ENCODE data around the gene CACNA2D3.

Gene CACNA2D3

DNA sequence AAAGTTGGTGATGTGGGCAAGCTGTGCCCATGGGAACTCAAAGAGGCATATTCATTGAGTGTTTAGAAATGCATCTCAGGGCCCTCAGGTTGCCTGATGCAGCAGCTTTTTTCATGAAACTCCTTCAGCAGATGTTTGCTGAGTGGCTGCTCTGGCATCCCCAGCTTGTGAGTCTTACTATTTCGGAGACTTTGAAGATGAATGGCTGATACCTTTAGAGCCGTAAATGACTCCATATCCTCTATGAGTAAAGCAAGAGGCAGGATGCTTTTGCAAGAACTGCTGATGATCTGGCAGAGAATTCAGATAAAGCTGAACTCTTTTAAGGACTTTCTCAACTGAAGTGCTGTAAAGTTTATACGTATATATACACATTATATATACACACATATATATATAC lies 384.3 kb downstream of the CACNA2D3 start:
- H3K4me3 ChIP-seq (ENCODE audit: low read length in 2 of 2): no peak overlapping the region
- H3K27ac ChIP-seq (ENCODE audit: low read depth in 2 of 2, low read length in 2 of 2): no peak overlapping the region
- H3K9me3 ChIP-seq (ENCODE audit: control insufficient read depth in 2 of 2, low read length in 2 of 2): no peaks in the 10 kb centered on the region
- no peaks in the 10 kb centered on the region for H3K27me3 ChIP-seq (ENCODE audit: control insufficient read depth in 2 of 2, insufficient read depth in 2 of 2, low read length in 2 of 2)
- H3K9ac ChIP-seq (ENCODE audit: low read depth in 1 of 2, low read length in 2 of 2): no peak overlapping the region
- no peaks in the 10 kb centered on the region for H3K4me1 ChIP-seq (ENCODE audit: control insufficient read depth in 2 of 2, insufficient read depth in 2 of 2, low read length in 2 of 2)
- no peaks in the 10 kb centered on the region for H3K36me3 ChIP-seq (ENCODE audit: control insufficient read depth in 2 of 2, insufficient read depth in 2 of 2, low read length in 2 of 2)

GRCh38 chr3:54507876-54508460 lies 385.6 kb downstream of the CACNA2D3 start:
- Histone ChIP-seq H3K36me3 (ENCODE audit: control insufficient read depth in 2 of 2, insufficient read depth in 2 of 2, low read length in 2 of 2) (no peaks in the 10 kb centered on the region), H3K4me1 (ENCODE audit: control insufficient read depth in 2 of 2, insufficient read depth in 2 of 2, low read length in 2 of 2) (no peaks in the 10 kb centered on the region), H3K9me3 (ENCODE audit: control insufficient read depth in 2 of 2, low read length in 2 of 2) (no peaks in the 10 kb centered on the region), H3K27ac (ENCODE audit: low read depth in 2 of 2, low read length in 2 of 2) (no peak overlapping the region), H3K4me3 (ENCODE audit: low read length in 2 of 2) (no peak overlapping the region), H3K27me3 (ENCODE audit: control insufficient read depth in 2 of 2, insufficient read depth in 2 of 2, low read length in 2 of 2) (no peaks in the 10 kb centered on the region), H3K9ac (ENCODE audit: low read depth in 1 of 2, low read length in 2 of 2) (no peak overlapping the region)

DNA sequence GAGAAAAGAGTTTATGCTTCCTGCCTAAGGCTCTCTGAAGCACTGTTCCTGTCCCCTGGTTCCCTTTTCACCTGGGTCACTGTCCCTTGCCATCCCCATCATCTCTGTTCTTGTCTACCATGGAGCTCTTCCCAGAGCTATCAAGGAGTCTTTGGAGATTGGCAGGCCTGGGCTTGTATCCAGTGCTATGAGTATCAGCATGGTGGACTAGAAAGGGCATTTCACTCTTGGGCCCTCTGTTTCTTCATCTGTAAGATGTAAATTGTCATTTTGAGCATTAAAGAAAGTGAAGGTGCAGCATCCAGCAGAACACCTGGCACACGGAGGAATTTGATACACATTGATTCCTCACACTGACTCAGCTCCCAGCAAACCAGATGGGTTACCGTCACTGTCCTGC lies 388.2 kb downstream of the CACNA2D3 start:
- H3K4me3 ChIP-seq (ENCODE audit: low read length in 2 of 2): no peak overlapping the region
- H3K9me3 ChIP-seq (ENCODE audit: control insufficient read depth in 2 of 2, low read length in 2 of 2): no peaks in the 10 kb centered on the region
- no peak overlapping the region for H3K9ac ChIP-seq (ENCODE audit: low read depth in 1 of 2, low read length in 2 of 2)
- no peak overlapping the region for H3K27ac ChIP-seq (ENCODE audit: low read depth in 2 of 2, low read length in 2 of 2)
- H3K4me1 ChIP-seq (ENCODE audit: control insufficient read depth in 2 of 2, insufficient read depth in 2 of 2, low read length in 2 of 2): no peaks in the 10 kb centered on the region
- H3K36me3 ChIP-seq (ENCODE audit: control insufficient read depth in 2 of 2, insufficient read depth in 2 of 2, low read length in 2 of 2): no peaks in the 10 kb centered on the region
- H3K27me3 ChIP-seq (ENCODE audit: control insufficient read depth in 2 of 2, insufficient read depth in 2 of 2, low read length in 2 of 2): no peaks in the 10 kb centered on the region

GRCh38 chr3:54511766-54512365 lies 389.5 kb downstream of the CACNA2D3 start:
- Histone ChIP-seq H3K4me3 (ENCODE audit: low read length in 2 of 2) (no peak overlapping the region), H3K9ac (ENCODE audit: low read depth in 1 of 2, low read length in 2 of 2) (no peak overlapping the region), H3K9me3 (ENCODE audit: control insufficient read depth in 2 of 2, low read length in 2 of 2) (no peaks in the 10 kb centered on the region), H3K27me3 (ENCODE audit: control insufficient read depth in 2 of 2, insufficient read depth in 2 of 2, low read length in 2 of 2) (no peaks in the 10 kb centered on the region), H3K4me1 (ENCODE audit: control insufficient read depth in 2 of 2, insufficient read depth in 2 of 2, low read length in 2 of 2) (no peaks in the 10 kb centered on the region), H3K27ac (ENCODE audit: low read depth in 2 of 2, low read length in 2 of 2) (no peak overlapping the region), H3K36me3 (ENCODE audit: control insufficient read depth in 2 of 2, insufficient read depth in 2 of 2, low read length in 2 of 2) (no peaks in the 10 kb centered on the region)

DNA sequence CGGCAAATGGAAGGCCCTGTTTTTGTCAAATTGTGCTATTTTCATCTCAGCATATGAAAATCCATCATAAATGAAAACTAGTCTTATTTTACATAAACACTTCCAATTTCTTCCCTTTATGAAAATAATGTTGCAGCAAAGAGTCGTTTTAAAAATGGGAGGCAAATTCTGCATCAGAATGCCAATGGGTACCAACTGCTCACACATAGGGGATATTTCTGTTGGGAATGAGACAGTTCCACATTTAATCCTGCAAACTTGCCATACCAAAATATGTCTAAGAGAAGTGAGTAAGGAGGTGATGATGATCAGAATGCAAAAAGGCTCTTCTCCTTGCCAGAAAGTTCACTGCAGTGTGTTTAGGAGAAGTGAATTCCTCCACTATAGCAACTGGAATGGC lies 391.7 kb downstream of the CACNA2D3 start:
- Histone ChIP-seq H3K4me3 (ENCODE audit: low read length in 2 of 2) (no peak overlapping the region), H3K36me3 (ENCODE audit: control insufficient read depth in 2 of 2, insufficient read depth in 2 of 2, low read length in 2 of 2) (no peaks in the 10 kb centered on the region), H3K27ac (ENCODE audit: low read depth in 2 of 2, low read length in 2 of 2) (no peak overlapping the region), H3K9me3 (ENCODE audit: control insufficient read depth in 2 of 2, low read length in 2 of 2) (no peaks in the 10 kb centered on the region), H3K4me1 (ENCODE audit: control insufficient read depth in 2 of 2, insufficient read depth in 2 of 2, low read length in 2 of 2) (no peaks in the 10 kb centered on the region), H3K9ac (ENCODE audit: low read depth in 1 of 2, low read length in 2 of 2) (no peak overlapping the region), H3K27me3 (ENCODE audit: control insufficient read depth in 2 of 2, insufficient read depth in 2 of 2, low read length in 2 of 2) (no peaks in the 10 kb centered on the region)

DNA sequence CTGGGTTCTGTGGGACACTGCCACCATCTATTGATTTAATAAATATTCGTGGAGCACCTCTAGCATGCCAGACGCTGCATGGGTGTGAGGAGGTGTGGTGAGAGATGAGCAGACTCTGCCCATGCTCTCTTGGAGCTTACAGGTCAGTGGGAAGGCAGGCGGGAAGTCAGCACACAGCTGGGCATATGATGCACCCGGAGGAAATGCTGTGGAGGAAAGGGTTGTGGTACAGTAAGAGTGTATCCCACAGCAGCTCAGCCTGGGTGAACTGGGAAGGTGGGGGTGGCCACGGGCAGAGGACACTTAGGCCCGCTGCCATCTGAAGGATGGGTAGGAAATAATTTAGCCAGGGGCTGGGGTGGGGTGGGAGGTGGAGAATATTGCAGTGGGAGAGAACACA lies 392.1 kb downstream of the CACNA2D3 start:
- H3K9me3 ChIP-seq (ENCODE audit: control insufficient read depth in 2 of 2, low read length in 2 of 2): no peaks in the 10 kb centered on the region
- no peaks in the 10 kb centered on the region for H3K4me1 ChIP-seq (ENCODE audit: control insufficient read depth in 2 of 2, insufficient read depth in 2 of 2, low read length in 2 of 2)
- H3K27me3 ChIP-seq (ENCODE audit: control insufficient read depth in 2 of 2, insufficient read depth in 2 of 2, low read length in 2 of 2): no peaks in the 10 kb centered on the region

GRCh38 chr3:54515441-54516213 lies 393.3 kb downstream of the CACNA2D3 start:
- H3K27ac ChIP-seq (ENCODE audit: low read depth in 2 of 2, low read length in 2 of 2): no peak overlapping the region
- H3K9ac ChIP-seq (ENCODE audit: low read depth in 1 of 2, low read length in 2 of 2): no peak overlapping the region
- H3K27me3 ChIP-seq (ENCODE audit: control insufficient read depth in 2 of 2, insufficient read depth in 2 of 2, low read length in 2 of 2): no peaks in the 10 kb centered on the region
- no peaks in the 10 kb centered on the region for H3K36me3 ChIP-seq (ENCODE audit: control insufficient read depth in 2 of 2, insufficient read depth in 2 of 2, low read length in 2 of 2)
- H3K4me3 ChIP-seq (ENCODE audit: low read length in 2 of 2): no peak overlapping the region
- no peaks in the 10 kb centered on the region for H3K9me3 ChIP-seq (ENCODE audit: control insufficient read depth in 2 of 2, low read length in 2 of 2)
- H3K4me1 ChIP-seq (ENCODE audit: control insufficient read depth in 2 of 2, insufficient read depth in 2 of 2, low read length in 2 of 2): no peaks in the 10 kb centered on the region

More for the DNA sequence above, 392.1 kb downstream of the CACNA2D3 start:
- Histone ChIP-seq H3K4me3 (ENCODE audit: low read length in 2 of 2) (no peak overlapping the region), H3K36me3 (ENCODE audit: control insufficient read depth in 2 of 2, insufficient read depth in 2 of 2, low read length in 2 of 2) (no peaks in the 10 kb centered on the region), H3K9ac (ENCODE audit: low read depth in 1 of 2, low read length in 2 of 2) (no peak overlapping the region), H3K27ac (ENCODE audit: low read depth in 2 of 2, low read length in 2 of 2) (no peak overlapping the region)

DNA sequence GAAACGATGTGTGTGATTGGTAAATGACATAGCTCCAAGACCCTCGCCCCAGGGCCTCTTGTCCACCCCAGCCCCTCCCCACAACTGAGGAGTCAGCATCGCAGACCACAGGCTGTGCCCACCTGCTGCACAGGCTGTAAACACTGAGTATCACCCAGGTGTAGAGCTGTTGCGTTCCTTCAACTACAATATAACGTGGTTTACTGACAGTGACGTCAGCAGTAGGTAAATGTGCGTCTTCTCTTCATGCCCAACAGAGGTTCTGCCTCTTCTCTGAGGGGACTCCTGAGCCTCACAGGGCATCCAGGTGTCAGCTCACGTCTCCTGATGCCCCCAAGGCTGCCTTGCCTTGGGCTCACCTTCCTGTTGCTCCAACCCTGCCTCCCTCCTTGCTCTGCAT lies 395.1 kb downstream of the CACNA2D3 start:
- no peaks in the 10 kb centered on the region for H3K4me1 ChIP-seq (ENCODE audit: control insufficient read depth in 2 of 2, insufficient read depth in 2 of 2, low read length in 2 of 2)
- H3K36me3 ChIP-seq (ENCODE audit: control insufficient read depth in 2 of 2, insufficient read depth in 2 of 2, low read length in 2 of 2): no peaks in the 10 kb centered on the region
- no peaks in the 10 kb centered on the region for H3K27me3 ChIP-seq (ENCODE audit: control insufficient read depth in 2 of 2, insufficient read depth in 2 of 2, low read length in 2 of 2)
- no peaks in the 10 kb centered on the region for H3K9me3 ChIP-seq (ENCODE audit: control insufficient read depth in 2 of 2, low read length in 2 of 2)
- no peak overlapping the region for H3K9ac ChIP-seq (ENCODE audit: low read depth in 1 of 2, low read length in 2 of 2)
- H3K27ac ChIP-seq (ENCODE audit: low read depth in 2 of 2, low read length in 2 of 2): no peak overlapping the region
- no peak overlapping the region for H3K4me3 ChIP-seq (ENCODE audit: low read length in 2 of 2)

- Histone ChIP-seq H3K27ac (ENCODE audit: low read depth in 2 of 2, low read length in 2 of 2) (no peak overlapping the region), H3K9ac (ENCODE audit: low read depth in 1 of 2, low read length in 2 of 2) (no peak overlapping the region), H3K9me3 (ENCODE audit: control insufficient read depth in 2 of 2, low read length in 2 of 2) (no peaks in the 10 kb centered on the region), H3K4me1 (ENCODE audit: control insufficient read depth in 2 of 2, insufficient read depth in 2 of 2, low read length in 2 of 2) (no peaks in the 10 kb centered on the region), H3K27me3 (ENCODE audit: control insufficient read depth in 2 of 2, insufficient read depth in 2 of 2, low read length in 2 of 2) (no peaks in the 10 kb centered on the region), H3K36me3 (ENCODE audit: control insufficient read depth in 2 of 2, insufficient read depth in 2 of 2, low read length in 2 of 2) (no peaks in the 10 kb centered on the region), H3K4me3 (ENCODE audit: low read length in 2 of 2) (no peak overlapping the region)
These were observed 395.8 kb downstream of the CACNA2D3 start for GRCh38 chr3:54518011-54518675.

- Histone ChIP-seq H3K27ac (ENCODE audit: low read depth in 2 of 2, low read length in 2 of 2) (no peak overlapping the region), H3K9me3 (ENCODE audit: control insufficient read depth in 2 of 2, low read length in 2 of 2) (no peaks in the 10 kb centered on the region), H3K9ac (ENCODE audit: low read depth in 1 of 2, low read length in 2 of 2) (no peak overlapping the region), H3K27me3 (ENCODE audit: control insufficient read depth in 2 of 2, insufficient read depth in 2 of 2, low read length in 2 of 2) (no peaks in the 10 kb centered on the region), H3K4me1 (ENCODE audit: control insufficient read depth in 2 of 2, insufficient read depth in 2 of 2, low read length in 2 of 2) (no peaks in the 10 kb centered on the region), H3K36me3 (ENCODE audit: control insufficient read depth in 2 of 2, insufficient read depth in 2 of 2, low read length in 2 of 2) (no peaks in the 10 kb centered on the region), H3K4me3 (ENCODE audit: low read length in 2 of 2) (no peak overlapping the region)
These were observed 397.1 kb downstream of the CACNA2D3 start for GRCh38 chr3:54519493-54519892.

Data from mucosa of rectum (tissue), 2 donors.